Prostate gland (tissue), 2 donors: Measurements from ENCODE around the gene DCP2. TPM values are rescaled to one million over a fixed set of nuclear protein-coding genes. Genes with fewer than 3 reads are reported as not detected.

Experiments used
- DNase-seq: peaks from one replicate; pipeline ENCODE4 v3.0.0-alpha.2; 2019; ENCODE audit warnings: low spot score
- H3K27ac ChIP-seq, 2 donors: fragments of 200-600 bp; sonication (generic); 2 replicates each; pipeline ENCODE4 v1.5.1; 2017 to 2019
- H3K27me3 ChIP-seq: fragments of 200-600 bp; sonication (generic); replicated peaks from 2 replicates; pipeline ENCODE4 v1.5.1; 2019; ENCODE audit not compliant: insufficient read depth
- H3K36me3 ChIP-seq, 2 donors: fragments of 200-600 bp; sonication (generic); 1 replicate in 1 of 2; 2 replicates in 1 of 2; pipeline versions ENCODE4 v1.5.1 to v1.8.1; 2017 to 2019
- H3K4me1 ChIP-seq: fragments of 200-600 bp; sonication (generic); replicated peaks from 2 replicates; pipeline ENCODE4 v1.5.1; 2019
- H3K4me3 ChIP-seq, 2 donors: fragments of 200-600 bp; sonication (generic); 2 replicates each; pipeline ENCODE4 v1.5.1; 2017 to 2019
- H3K9me3 ChIP-seq: fragments of 200-600 bp; sonication (generic); 2 replicates; pipeline ENCODE4 v1.5.1; 2017
- POLR2A ChIP-seq: fragments of 450-650 bp; IDR thresholded peaks from one replicate; pipeline ENCODE4 v1.6.1; 2016; ENCODE audit warnings: antibody characterized with exemption, mild to moderate bottlenecking
- POLR2AphosphoS5 ChIP-seq: sonication (generic); formaldehyde crosslinking; IDR thresholded peaks from one replicate; pipeline ENCODE4 v1.6.1; 2017; ENCODE audit warnings: antibody characterized with exemption
- WGBS: methylation state at CpG from one replicate; pipeline ENCODE4 v1.1.5; 2018; 5-methylcytosine and 5-hydroxymethylcytosine counted together
- intact Hi-C: fragments of 100-400 bp; cut with DNase I; formaldehyde crosslinking; loops from one replicate; pipeline ENCODE4 v1.14.2; 2022
- total RNA-seq, 2 donors: library from RNA; depleted of rRNA; stranded (reverse); fragments of >200 nt; gene quantifications; one replicate each; pipeline ENCODE4 v1.1.0, GENCODE V29; 2016
- TF ChIP-seq, protein P1 (sequence below), 4 experiments: fragments of 200-600 bp in 2 of 4; fragments of 450-650 bp in 2 of 4; sonication (generic) in 2 of 4; IDR thresholded peaks; 1 replicate in 3 of 4; 2 replicates in 1 of 4; pipeline ENCODE4 v1.5.1; 2016 to 2019; ENCODE audit warnings: antibody characterized with exemption in 4 of 4, mild to moderate bottlenecking in 2 of 4, moderate library complexity in 2 of 4

The DCP2 gene
- total RNA-seq, 2 donors from 2014 or later: 23.4 to 51.6 TPM

DNA sequence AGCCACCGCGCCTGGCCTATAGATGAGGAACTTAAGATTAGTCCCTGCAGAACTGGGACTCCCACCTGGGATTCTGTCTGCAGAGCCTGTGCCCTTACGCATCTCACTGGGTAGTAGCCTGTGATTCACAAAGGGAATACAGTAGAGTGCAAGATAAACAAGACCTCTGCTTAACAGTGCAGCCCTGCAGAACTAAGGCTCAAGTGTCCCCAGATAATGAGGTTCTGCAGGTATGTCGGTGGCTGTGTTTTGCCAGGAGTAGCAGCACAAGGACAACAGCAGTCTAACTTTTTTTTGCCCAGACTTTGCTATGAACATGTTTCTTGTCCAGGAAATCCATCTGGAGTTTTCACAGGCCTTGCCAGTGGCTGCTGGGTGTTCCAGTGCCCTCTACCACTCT lies 59.7 kb downstream of the DCP2 start:
- Histone ChIP-seq H3K27me3 (no peaks in the 10 kb centered on the region), H3K4me3 (no peak overlapping the region), H3K9me3 (no peaks in the 10 kb centered on the region), H3K27ac (no peak overlapping the region), H3K4me1 (no peaks in the 10 kb centered on the region), H3K36me3 (no peaks in the 10 kb centered on the region)
- 98% methylated on average over 4 of the region's 4 CpGs for WGBS
- intact Hi-C loops: no loop called here
- TF ChIP-seq, protein P1, sequence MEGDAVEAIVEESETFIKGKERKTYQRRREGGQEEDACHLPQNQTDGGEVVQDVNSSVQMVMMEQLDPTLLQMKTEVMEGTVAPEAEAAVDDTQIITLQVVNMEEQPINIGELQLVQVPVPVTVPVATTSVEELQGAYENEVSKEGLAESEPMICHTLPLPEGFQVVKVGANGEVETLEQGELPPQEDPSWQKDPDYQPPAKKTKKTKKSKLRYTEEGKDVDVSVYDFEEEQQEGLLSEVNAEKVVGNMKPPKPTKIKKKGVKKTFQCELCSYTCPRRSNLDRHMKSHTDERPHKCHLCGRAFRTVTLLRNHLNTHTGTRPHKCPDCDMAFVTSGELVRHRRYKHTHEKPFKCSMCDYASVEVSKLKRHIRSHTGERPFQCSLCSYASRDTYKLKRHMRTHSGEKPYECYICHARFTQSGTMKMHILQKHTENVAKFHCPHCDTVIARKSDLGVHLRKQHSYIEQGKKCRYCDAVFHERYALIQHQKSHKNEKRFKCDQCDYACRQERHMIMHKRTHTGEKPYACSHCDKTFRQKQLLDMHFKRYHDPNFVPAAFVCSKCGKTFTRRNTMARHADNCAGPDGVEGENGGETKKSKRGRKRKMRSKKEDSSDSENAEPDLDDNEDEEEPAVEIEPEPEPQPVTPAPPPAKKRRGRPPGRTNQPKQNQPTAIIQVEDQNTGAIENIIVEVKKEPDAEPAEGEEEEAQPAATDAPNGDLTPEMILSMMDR (IDR thresholded peaks at IDR 0.05): no peak
- TF ChIP-seq POLR2A (no peak), POLR2AphosphoS5 (no peak)
- no peak for DNase-seq

- Histone ChIP-seq H3K36me3 (no peaks in the 10 kb centered on the region), H3K4me3 (no peak overlapping the region), H3K4me1 (no peaks in the 10 kb centered on the region), H3K27ac (no peak overlapping the region), H3K27me3 (no peaks in the 10 kb centered on the region), H3K9me3 (no peaks in the 10 kb centered on the region)
- intact Hi-C loops: no loop called here
- TF ChIP-seq POLR2AphosphoS5 (no peak), POLR2A (no peak)
- TF ChIP-seq, protein P1 (IDR thresholded peaks at IDR 0.05): no peak
- 89% methylated on average over 1 of the region's 1 CpG for WGBS
- no peak for DNase-seq
These were observed 60.2 kb downstream of the DCP2 start for GRCh38 chr5:113036826-113037225.

- intact Hi-C loops: no loop called here
These were observed 61.5 kb downstream of the DCP2 start for GRCh38 chr5:113038136-113038535.

DNA sequence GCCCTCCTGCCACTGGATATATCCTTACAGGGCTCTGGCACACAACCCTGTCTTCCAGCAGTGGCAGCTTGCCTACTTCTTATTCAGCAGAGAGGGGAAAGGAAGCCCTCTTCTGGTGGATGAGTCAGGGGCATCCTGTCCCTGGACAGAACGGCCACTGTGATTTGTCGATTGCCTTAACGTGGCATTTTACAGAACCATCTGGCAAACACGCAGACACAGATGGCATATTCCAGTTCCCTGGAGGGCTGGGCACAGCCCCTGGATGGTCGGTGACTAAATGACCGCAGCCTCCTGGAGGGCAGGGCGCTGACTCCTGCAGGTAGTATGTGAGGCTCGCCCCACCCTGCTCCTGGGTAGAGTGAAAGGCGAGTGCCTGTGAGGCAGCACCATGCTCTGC lies 62.1 kb downstream of the DCP2 start:
- Histone ChIP-seq H3K4me3 (no peak overlapping the region), H3K27ac (no peak overlapping the region), H3K27me3 (no peaks in the 10 kb centered on the region), H3K4me1 (no peaks in the 10 kb centered on the region), H3K36me3 (no peaks in the 10 kb centered on the region), H3K9me3 (no peaks in the 10 kb centered on the region)
- intact Hi-C loops: no loop called here
- TF ChIP-seq, protein P1 (IDR thresholded peaks at IDR 0.05): no peak
- no peak for TF ChIP-seq POLR2AphosphoS5
- TF ChIP-seq POLR2A: no peak
- no peak for DNase-seq
- 89% methylated on average over 9 of the region's 9 CpGs for WGBS

More at GRCh38 chr5:113038136-113038535, 61.5 kb downstream of the DCP2 start:
- no peaks in the 10 kb centered on the region for H3K9me3 ChIP-seq
- H3K36me3 ChIP-seq: no peaks in the 10 kb centered on the region
- H3K27ac ChIP-seq: no peak overlapping the region
- no peak for DNase-seq
- 100% methylated on average over 1 of the region's 1 CpG for WGBS
- H3K4me3 ChIP-seq: no peak overlapping the region
- no peak for TF ChIP-seq POLR2A
- TF ChIP-seq, protein P1 (IDR thresholded peaks at IDR 0.05): no peak
- TF ChIP-seq POLR2AphosphoS5: no peak
- no peaks in the 10 kb centered on the region for H3K4me1 ChIP-seq
- H3K27me3 ChIP-seq: no peaks in the 10 kb centered on the region

GRCh38 chr5:113039229-113039933 lies 62.8 kb downstream of the DCP2 start:
- DNase-seq: no peak
- intact Hi-C loops: no loop called here
- TF ChIP-seq, protein P1 (IDR thresholded peaks at IDR 0.05): no peak
- no peak for TF ChIP-seq POLR2AphosphoS5
- TF ChIP-seq POLR2A: no peak
- H3K4me1 ChIP-seq: no peaks in the 10 kb centered on the region
- 74% methylated on average over 14 of the region's 14 CpGs for WGBS
- no peak overlapping the region for H3K4me3 ChIP-seq
- no peaks in the 10 kb centered on the region for H3K36me3 ChIP-seq
- no peaks in the 10 kb centered on the region for H3K9me3 ChIP-seq
- H3K27me3 ChIP-seq: no peaks in the 10 kb centered on the region
- H3K27ac ChIP-seq: no peak overlapping the region
